GM19455 (cell line): Measurements from ENCODE around the gene DRAM2.
A peak's percentile ranks its signal among the peaks of the same experiment; 100 is the strongest.
"Not testable (repeated sequence)": the region's sequence is repeated elsewhere in the genome, so short reads cannot be mapped to it uniquely, and the experiment has no call there.

Experiments used
- ATAC-seq: cut with Tn5 transposase; IDR thresholded peaks from one replicate; pipeline ENCODE4 v1.9.1; 2021; ENCODE audit not compliant: unreplicated experiment

DRAM2 gene

GRCh38 chr1:111145542-111145941, 5.6 kb upstream of the DRAM2 start:
- no peak for ATAC-seq

GRCh38 chr1:111142356-111142975, 2.6 kb upstream of the DRAM2 start:
- ATAC-seq: no peak

GRCh38 chr1:111141245-111142220, 1.6 kb upstream of the DRAM2 start:
- ATAC-seq: no peak

- no peak for ATAC-seq
Observed at GRCh38 chr1:111140680-111140967, 731 bp upstream of the DRAM2 start.

GRCh38 chr1:111139324-111139955, 453 bp downstream of the DRAM2 start:
- ATAC-seq: peak; percentile 19

- no peak for ATAC-seq
Observed at GRCh38 chr1:111133866-111134265, 6.0 kb downstream of the DRAM2 start.

- ATAC-seq: no peak
Observed at GRCh38 chr1:111131693-111132092, 8.2 kb downstream of the DRAM2 start.

GRCh38 chr1:111129376-111129775, 10.5 kb downstream of the DRAM2 start:
- no peak for ATAC-seq

GRCh38 chr1:111127923-111128643, 11.8 kb downstream of the DRAM2 start:
- ATAC-seq: peak; percentile 86

GRCh38 chr1:111126354-111126753, 13.5 kb downstream of the DRAM2 start:
- ATAC-seq: no peak

GRCh38 chr1:111116496-111116895, 23.4 kb downstream of the DRAM2 start:
- no peak for ATAC-seq

GRCh38 chr1:111110197-111110899, 29.5 kb downstream of the DRAM2 start:
- ATAC-seq: no peak

GRCh38 chr1:111104981-111105380, 34.9 kb downstream of the DRAM2 start:
- no peak for ATAC-seq

GRCh38 chr1:111101854-111102642, 37.8 kb downstream of the DRAM2 start:
- ATAC-seq: no peak

- ATAC-seq: no peak
Observed at GRCh38 chr1:111099289-111099688, 40.6 kb downstream of the DRAM2 start.

- ATAC-seq: no peak
Observed at GRCh38 chr1:111097356-111098099, 42.4 kb downstream of the DRAM2 start.

- not testable (repeated sequence) for ATAC-seq
Observed at GRCh38 chr1:111095421-111095820, 44.5 kb downstream of the DRAM2 start.

- ATAC-seq: no peak
Observed at GRCh38 chr1:111089638-111090037, 50.3 kb downstream of the DRAM2 start.

- no peak for ATAC-seq
Observed at GRCh38 chr1:111085676-111086075, 54.2 kb downstream of the DRAM2 start.
